Measurements from ENCODE around the gene NALCN.

GRCh38 chr13:101120007-101120406 is 296.3 kb downstream of the NALCN start:
- TF ChIP-seq CREB1 (IDR thresholded peaks at IDR 0.05; ENCODE audit: low read depth), result no peak
- no peak for TF ChIP-seq YY1 (IDR thresholded peaks at IDR 0.05; ENCODE audit: low read depth)
- no peak for TF ChIP-seq RAD21 (IDR thresholded peaks at IDR 0.05; ENCODE audit: low read depth)
- no peak for TF ChIP-seq TEAD4 (IDR thresholded peaks at IDR 0.05)
- no peak for TF ChIP-seq MAX (IDR thresholded peaks at IDR 0.05)
- TF ChIP-seq FOXM1 (IDR thresholded peaks at IDR 0.05; ENCODE audit: borderline replicate concordance, low read depth), result no peak

Measured in Ishikawa (cell line).